GM18519 (cell line): ENCODE measurements around the gene AUNIP.

Experiments
- ATAC-seq: cut with Tn5 transposase; IDR thresholded peaks from one replicate; pipeline ENCODE4 v1.9.1; 2021; ENCODE audit warnings: mild to moderate bottlenecking, moderate library complexity; ENCODE audit not compliant: unreplicated experiment, low FRiP score

The AUNIP gene, protein sequence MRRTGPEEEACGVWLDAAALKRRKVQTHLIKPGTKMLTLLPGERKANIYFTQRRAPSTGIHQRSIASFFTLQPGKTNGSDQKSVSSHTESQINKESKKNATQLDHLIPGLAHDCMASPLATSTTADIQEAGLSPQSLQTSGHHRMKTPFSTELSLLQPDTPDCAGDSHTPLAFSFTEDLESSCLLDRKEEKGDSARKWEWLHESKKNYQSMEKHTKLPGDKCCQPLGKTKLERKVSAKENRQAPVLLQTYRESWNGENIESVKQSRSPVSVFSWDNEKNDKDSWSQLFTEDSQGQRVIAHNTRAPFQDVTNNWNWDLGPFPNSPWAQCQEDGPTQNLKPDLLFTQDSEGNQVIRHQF

DNA sequence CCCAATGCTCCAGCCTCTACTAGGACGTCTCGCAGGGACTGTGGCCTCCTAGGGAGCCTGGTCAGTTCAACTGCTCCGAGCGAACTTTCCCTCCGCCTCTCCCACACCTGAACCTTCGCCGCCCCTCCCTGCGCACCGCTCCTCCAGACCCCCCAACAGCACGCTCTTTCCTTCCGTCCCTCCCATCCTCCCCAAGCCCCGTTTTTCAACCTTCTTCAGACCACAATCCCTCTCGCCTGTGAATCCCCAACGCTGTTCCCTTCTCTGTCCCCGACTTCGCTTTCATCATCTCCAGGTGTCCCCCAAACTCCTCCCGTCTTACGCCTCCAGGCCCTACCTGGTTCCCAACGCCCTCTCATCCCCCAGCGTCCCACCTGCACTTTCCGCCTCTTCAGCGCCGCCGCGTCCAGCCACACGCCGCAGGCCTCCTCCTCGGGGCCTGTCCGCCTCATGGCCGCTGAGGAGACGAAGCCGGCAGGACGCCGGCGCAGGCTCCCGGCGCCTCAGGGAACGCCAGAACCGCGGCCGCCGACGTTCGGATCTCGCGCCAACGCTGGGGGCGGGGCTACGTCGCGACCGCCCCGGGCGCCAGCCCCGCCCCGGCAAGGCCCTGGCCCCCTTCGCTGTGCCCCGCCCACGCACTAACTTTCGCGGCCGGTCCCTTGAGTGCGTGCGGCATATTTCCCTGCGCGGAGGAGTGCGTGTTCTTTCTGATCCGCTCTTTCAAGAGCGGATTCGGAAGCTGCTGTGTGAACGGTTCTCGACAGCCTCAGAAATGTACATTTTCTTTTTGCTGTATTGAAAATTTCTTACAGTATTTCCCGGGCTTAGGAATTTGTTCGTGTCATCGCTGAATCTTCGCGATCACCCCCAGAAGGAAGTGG, at the start of gene AUNIP:
Gene AUNIP (minus strand): TSS at position 552 of the 884 bp plus-strand sequence. CDS start 100 bp downstream, at position 452.
- ATAC-seq = peak; percentile 65

DNA sequence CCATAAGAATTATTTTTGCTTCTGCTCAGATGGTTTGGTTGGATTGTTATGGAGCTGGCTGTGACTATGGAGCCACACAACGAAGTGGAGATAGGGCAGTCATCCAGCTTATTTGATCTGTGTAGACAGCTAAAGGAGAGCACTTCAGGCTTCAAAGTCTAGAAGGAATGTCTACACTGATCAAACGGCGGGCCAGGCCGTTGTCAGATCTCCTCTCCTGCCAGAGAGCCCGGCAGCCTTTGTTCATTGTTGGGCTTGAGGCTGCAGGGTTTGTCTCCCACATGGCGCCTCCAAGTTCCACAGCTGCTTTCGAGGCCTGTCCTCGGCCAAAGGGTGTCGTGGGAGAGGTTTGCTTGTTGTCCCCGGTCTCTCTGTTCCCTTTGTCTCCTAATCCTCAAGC, 49.8 kb upstream of the AUNIP start:
- no peak for ATAC-seq

DNA sequence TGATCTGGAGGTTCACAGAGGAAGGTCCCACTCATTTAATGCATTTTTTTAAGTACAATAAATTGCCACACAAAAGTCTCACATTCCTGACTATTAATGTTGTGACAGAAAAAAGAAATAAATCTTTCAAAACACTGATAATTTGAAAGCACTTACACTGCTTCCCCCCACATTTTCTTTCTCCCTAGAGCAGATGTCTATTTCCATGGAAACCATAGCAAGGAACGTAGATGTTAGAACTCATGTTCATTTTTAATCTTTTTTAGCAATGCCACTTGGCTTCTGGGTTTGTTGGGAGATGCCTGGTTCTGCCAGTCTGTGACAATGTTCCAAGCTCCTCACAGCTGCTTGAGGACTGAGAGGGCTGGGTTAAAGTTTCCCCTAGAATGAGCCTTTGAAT, 48.9 kb upstream of the AUNIP start:
- ATAC-seq = no peak

DNA sequence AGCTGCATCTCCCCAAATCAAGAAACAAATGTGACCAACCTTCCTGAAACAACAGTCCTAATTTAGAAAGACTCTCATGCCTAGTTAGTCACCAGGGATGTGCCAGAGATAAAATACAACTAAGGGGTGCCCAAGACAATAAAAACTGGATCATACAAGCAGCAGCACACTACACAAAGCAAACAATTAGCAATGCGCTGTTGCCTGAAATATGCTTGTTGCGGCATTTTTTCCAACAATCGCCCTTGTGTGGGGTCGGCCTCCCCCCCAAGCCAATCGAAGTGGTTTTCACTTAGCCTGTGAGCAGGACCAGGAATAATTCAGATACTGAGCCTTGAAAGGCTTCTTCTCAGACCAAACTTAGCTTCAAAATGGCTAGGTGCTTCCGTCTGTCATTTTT, 48.3 kb upstream of the AUNIP start:
- no peak for ATAC-seq

DNA sequence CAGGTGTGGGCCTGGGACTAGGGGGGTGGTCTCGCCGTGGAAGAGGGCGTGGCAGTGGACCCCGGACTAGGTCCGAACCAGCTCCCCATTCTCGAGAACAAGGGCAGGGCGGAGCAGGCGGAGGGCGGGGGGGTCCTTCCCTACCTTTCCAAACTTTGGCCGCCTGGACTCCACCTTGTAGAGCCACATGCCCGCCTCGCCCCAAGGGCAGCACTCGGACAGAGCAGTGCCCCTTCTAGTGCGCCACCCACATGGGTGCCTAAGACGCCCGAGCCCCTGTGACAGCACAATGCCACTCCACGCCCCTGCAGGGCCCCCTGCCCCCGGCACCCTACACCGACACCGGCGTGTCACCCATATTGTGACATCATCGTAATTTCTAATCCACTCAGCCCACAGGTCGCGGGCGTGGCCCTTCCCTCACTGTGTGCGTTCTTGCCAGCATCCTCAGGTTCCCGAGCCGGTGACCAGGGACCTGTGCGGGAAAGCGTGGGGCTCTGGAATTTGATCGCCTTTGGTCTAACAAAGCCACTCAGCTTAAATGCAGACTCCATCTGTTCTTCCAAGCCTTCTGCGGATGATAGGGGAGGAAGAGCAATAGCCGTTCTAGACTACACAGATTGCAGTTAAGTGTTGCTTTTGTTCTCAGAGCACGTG, 47.5 kb upstream of the AUNIP start:
- no peak for ATAC-seq

DNA sequence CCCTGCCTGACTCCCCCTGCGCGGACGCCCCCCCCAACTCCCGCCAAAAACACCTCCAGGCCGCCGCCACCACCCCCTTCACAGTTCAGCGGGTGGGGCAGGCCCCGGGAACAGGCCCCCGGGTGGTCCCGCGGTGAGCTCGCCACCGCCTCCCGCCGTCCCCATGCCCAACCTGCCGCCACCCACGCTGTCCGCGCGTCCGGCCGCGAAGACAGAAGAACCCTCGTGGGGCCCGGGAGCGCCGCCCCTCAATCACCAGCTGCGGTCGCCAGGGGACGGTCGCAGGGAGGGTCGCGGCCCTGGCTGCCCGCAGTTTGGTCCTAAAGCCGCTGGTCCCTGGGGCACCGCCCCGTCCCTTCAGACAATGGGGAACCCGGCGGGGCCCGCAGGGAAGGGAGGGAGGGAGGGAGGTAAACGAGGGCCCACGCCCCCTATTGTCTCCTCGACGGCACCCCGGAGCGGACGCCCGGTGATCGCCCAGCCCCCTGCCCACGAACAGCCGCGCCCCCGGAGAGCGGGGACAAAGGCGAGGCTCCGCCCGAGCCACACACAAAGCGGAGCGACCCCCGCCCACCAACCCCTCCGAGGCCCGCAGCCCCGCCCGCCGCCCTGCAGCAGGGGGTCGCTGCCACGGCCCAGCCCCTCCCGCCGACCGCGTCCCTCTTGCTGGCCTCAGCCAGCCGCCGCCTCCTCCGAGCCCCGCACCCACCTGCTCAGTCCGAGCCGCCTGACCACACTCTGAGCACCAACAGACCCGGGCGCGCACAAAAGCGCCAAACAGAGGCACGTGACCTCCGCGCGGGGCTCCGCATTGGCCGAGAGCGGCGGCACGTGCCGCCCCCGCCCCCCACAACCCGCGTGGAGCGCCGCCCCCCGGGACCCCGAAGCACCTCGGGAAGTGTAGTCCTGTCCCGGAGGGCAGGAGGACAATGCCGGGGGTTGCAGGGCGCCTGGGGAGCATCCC, 46.7 kb upstream of the AUNIP start, which contains the start of gene STMN1:
Gene STMN1 (minus strand): TSS at position 740 of the 964 bp plus-strand sequence. CDS start 1,743 bp downstream, outside the sequence.
- ATAC-seq = peak; percentile 50

DNA sequence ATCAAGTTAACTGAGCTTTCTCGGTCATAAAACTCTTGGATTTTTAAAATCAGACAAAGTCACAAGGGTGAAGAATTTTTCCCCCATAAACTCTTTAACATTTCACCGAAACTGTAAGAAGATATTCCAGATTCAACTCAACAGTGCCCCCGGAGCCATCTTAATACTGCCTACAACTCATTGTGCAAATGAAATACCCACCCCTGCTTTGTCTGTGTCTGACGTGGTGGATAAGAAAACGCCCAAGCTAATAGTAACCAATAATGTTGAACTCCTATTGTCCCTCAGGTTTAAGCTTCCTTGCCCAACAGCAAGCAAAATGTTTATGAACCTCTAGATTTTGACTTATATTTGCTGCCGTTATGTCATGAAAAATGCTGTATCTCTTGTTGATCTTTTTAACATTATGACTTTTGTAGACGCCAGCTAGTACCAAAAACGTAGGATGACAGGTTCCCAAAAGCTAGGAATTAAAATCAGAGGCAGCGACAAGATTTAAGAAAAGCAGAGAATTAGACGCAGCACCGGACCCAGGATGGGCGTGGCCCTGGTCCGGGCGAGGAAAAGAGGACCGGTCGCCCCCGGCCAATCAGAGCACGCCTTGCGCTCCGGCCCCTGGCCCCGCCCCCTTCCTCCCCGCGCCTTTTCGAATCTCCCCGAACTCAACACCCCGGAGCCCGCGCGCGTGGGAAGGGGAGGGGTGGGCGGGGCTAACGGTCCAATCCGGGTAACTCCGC, 45.9 kb upstream of the AUNIP start:
- ATAC-seq = peak; percentile 58

DNA sequence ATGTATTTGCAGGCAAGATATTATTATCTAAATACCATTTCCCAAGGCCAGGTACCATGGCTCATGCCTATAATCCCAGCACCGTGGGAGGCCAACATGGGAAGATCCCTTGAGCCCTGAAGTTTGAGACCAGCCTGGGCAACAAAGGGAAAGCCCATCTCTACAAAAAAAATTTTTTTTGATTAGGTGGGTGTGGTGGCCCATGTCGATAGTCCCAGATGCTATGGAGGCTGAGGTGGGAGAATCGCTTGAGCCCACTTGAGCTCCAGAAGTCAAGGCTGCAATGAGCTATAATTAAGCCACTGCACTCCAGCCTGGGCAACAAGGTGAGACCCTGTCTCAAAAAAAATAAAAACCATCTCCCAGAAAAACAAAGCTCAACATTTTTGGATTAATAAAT, 44.7 kb upstream of the AUNIP start:
- no peak for ATAC-seq

DNA sequence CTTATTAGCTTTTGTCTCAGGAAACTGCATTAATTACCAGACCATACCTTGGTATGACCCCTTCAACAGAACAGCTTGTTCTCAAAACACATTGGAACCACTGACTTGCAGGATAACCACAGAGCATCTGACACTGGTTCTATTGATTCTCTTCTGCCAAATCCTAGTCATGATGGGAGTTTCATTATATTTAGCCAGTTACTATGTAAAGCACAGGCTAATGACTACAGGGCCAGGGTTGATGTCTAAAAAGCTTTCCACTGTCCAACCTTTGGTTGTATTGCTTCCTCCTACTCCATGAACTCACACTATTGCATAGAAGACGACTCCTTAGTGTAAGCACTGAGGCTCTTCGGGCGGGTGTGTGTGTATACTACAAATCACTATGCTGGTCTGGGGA, 43.2 kb upstream of the AUNIP start:
- ATAC-seq = no peak

DNA sequence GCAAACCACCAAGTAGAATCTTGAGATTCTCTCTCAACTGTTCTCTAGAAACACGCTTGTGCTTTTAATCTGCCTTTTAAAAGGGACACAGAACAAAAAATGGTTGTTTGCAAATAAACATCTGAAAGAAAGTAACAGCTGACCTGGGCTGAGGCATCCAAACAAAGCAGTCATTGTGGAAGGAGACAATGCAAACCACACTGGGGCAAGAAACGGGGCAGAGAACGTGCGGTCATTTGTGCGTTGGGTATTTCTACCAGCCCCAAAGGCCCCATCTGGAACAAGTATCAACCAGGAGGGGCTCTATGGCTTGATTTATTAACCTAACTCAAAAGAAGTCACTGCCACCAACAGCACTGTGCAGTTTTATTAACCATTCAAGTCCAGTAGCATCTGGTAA, 41.0 kb upstream of the AUNIP start:
- ATAC-seq = no peak

DNA sequence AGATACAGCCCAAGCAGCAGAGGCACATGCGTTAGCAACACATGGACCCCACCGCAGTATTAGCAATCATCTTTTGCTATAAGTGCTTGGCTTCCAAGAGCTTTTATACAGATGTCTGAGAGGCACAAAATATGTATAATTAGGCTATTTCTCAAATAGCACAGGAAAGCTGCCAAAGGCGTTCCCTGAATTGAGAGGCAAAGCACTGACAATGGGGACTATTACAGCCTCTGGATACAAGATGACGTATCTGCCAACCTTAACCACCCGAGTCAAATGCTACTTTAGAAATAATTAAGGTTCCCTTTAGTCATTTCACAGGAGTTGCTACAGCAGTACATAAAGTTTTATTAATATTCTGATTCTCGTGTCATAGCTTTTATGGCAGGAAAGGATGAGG, 40.5 kb upstream of the AUNIP start:
- ATAC-seq = no peak

DNA sequence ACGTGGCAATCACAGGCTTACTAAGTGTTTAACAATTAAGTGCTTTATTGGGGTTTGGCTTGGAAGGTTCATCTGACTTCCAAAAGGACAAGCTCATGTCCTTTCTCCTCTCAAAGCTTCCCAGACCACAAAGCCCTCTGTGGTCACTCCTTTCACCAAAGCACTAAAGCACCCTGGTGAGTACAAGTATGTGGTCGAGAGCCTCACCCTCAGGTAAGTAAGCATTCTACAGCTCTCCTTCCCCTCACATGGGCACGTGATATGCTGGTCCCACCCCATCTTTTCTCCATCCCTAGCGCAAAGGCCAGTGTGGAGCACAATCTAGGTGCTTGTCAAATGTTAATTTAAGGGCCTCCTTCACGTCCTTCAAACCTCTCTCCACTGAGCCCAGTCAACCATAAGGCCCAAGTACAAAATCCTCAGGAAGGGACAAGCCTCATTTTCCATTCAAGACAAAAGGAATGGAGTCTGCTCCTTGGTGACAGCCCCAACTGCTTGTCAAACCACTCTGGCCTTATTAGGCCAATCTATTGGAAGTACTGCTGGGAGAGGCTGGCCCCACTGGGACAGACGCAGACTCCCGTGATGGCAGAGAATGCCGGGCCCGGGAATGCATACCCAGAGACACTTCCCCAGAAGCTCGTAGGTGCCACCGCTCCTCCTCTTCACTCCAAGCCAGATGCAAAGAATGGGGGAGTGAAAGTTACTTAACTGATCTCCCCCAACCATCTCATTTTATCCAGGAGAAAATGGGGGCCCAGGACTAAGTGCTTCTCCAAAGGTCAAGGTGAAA, 39.2 kb upstream of the AUNIP start:
- ATAC-seq = no peak

DNA sequence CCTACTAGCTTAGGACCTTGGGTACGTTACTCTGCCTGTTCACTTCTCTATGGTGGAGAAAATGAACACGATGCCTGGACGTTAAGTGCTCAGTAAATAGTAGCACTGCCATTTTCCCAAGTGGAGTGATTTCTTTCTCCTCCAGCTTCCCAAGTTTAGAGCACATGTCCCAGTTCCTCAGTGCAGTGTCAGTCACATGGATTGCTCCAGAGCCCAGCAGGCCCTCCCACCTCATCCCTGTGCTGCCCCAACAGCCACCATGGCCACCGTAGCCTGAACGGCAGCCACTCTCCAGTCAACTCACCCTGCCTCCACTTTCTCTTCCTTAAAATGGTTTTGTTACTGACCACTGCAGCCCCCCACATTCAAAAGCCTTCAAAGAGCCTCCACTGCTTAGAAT, 38.5 kb upstream of the AUNIP start:
- no peak for ATAC-seq

DNA sequence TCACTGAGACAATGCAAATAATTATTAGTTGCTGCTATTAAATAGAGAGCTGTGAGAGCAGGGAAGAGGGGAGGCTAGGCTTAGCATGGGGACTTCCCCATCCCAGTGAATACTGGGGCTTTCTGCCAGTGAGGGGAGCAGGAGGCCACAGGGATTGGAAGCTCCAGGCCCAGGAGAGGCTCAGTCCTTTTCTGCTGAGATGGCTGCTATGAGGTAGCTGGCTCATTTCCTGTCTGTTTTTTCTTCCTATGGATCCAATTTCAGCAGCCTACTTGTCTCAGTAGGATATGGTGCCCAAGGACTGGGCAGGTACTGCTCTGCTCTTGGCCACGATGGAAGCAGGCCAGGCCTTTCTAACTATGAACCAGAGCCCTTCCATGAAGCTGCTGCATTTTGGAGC, 37.0 kb upstream of the AUNIP start:
- no peak for ATAC-seq

DNA sequence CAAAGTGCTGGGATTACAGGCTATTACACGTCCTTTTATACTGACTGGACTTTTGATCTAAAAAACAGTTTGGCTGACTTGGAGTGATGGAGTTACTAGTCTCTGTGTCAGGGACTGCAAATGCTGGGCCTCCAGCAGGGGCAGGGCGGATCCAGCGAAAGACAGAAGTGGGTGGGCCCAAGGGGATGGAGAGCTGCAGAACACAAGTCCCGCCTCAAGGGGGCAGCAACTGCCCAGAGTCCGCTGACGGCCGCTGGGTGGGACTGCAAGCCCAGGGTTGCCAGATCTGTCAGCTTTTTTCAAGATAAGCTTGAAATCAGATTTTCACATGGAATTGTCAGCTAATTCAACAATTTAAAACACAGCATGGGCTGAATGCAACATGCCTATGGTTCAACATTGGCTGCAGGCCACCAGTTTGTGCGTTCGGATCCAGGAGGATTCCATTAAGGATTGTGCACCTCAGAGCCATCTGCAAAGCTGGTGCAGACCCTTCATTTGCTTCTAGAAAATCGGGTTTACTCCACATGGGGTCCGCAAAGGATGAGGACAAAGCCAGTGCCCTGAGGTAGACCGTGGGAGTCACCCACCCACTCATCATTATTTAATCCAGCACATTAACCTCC, 36.2 kb upstream of the AUNIP start:
- ATAC-seq = peak; percentile 35

DNA sequence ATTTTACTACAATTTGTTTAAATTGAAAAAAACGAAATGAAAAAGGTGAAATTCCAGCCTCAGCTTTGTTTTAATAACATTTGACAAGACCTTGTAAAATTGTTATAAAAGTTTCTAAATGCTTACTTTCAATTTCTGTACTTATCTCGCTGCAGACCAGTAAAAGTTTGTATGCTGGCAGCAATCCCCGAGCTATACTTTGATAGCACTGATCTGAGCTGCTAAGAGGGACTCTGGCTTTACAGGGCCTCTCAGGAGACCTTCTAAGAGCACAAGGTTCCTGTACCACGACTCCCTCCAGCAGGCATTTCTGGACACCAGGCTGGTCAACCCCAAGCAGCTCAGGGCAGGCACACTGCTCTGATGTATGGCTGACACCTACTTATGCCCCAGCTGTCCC, 33.9 kb upstream of the AUNIP start:
- no peak for ATAC-seq

DNA sequence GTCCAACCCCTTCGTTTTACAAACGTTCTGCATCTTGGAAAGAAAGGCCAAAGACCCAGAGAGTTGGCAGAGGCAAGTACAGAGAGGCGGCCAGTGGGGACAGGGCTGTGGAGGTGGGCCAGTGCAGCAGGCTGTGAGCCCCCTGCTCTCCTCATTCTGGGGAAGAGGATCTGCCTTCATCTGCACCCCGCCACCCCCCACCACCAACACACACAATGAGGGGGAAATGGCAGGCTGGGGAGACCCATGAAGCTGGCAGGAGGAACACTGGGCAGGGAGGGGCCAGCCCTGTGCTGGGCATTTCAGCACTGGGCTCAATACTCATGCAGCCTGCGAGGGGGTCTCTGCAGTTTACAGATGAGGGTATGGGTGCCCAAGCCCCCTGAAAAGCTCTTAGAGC, 32.3 kb upstream of the AUNIP start:
- ATAC-seq = no peak
